Occipital lobe (tissue), 2 donors: ENCODE data around the gene LTBP1. TPM values are rescaled to one million over a fixed set of nuclear protein-coding genes. Genes with fewer than 3 reads are reported as not detected.

Experiments used
- small RNA-seq: library from RNA; depleted of rRNA; stranded (forward); fragments of <200 nt; gene quantifications from one replicate; pipeline ENCODE3, GENCODE V24; 2014
- total RNA-seq: library from RNA; depleted of rRNA; stranded (reverse); fragments of >200 nt; gene quantifications from one replicate; pipeline ENCODE4 v1.2.3, GENCODE V29; 2014

Gene LTBP1
- total RNA-seq, 1 donor from 2014 or later: 25.6 TPM

Small RNAs within 50 kb of the gene (small RNA-seq; reads per million reads assigned to genes)
- not detected for gene RF00019
- gene RNA5SP91: not detected
- not detected for gene RNA5SP92
